Type B pancreatic cell (in vitro differentiated cells): ENCODE measurements around the gene PALD1. TPM values are rescaled to one million over a fixed set of nuclear protein-coding genes. Genes with fewer than 3 reads are reported as not detected.

Source experiments
- DNase-seq: peaks from one replicate; pipeline ENCODE4 v3.0.0; 2021; ENCODE audit warnings: mixed read lengths; ENCODE audit not compliant: unreplicated experiment; ENCODE audit errors: extremely low spot score
- H3K27ac Mint-ChIP-seq: 2 replicates; pipeline ENCODE4 v1.8.0; 2021; ENCODE audit warnings: mild to moderate bottlenecking, mixed read lengths
- H3K27me3 Mint-ChIP-seq: 2 replicates; pipeline ENCODE4 v1.8.0; 2021; ENCODE audit warnings: mixed read lengths
- H3K36me3 Mint-ChIP-seq: 2 replicates; pipeline ENCODE4 v1.8.0; 2021; ENCODE audit warnings: mixed read lengths
- H3K4me1 Mint-ChIP-seq: one replicate; pipeline ENCODE4 v1.8.0; 2021; ENCODE audit warnings: mixed read lengths; ENCODE audit not compliant: unreplicated experiment
- H3K4me3 Mint-ChIP-seq: 2 replicates; pipeline ENCODE4 v1.8.0; 2021; ENCODE audit warnings: mild to moderate bottlenecking, mixed read lengths
- H3K9me3 Mint-ChIP-seq: 2 replicates; pipeline ENCODE4 v1.8.0; 2021; ENCODE audit warnings: mixed read lengths
- long read RNA-seq: library from polyadenylated mRNA; unstranded; transcript quantifications from one replicate; pipeline ENCODE4 v2.0.0, GENCODE V29; 2020
- total RNA-seq: library from RNA; stranded (reverse); gene quantifications from 2 replicates; pipeline ENCODE4 v1.2.1, GENCODE V29; 2021; ENCODE audit warnings: low replicate concordance
- TF ChIP-seq, protein P1 (sequence below): fragments of 200-600 bp; sonication (generic); conservative IDR thresholded peaks from 2 replicates; pipeline ENCODE4 v1.5.0; 2021; ENCODE audit warnings: antibody characterized with exemption, mild to moderate bottlenecking

PALD1 gene
- 0.43 and 9.6 TPM in 2 replicates for total RNA-seq
- long read RNA-seq = 0 reads

DNA sequence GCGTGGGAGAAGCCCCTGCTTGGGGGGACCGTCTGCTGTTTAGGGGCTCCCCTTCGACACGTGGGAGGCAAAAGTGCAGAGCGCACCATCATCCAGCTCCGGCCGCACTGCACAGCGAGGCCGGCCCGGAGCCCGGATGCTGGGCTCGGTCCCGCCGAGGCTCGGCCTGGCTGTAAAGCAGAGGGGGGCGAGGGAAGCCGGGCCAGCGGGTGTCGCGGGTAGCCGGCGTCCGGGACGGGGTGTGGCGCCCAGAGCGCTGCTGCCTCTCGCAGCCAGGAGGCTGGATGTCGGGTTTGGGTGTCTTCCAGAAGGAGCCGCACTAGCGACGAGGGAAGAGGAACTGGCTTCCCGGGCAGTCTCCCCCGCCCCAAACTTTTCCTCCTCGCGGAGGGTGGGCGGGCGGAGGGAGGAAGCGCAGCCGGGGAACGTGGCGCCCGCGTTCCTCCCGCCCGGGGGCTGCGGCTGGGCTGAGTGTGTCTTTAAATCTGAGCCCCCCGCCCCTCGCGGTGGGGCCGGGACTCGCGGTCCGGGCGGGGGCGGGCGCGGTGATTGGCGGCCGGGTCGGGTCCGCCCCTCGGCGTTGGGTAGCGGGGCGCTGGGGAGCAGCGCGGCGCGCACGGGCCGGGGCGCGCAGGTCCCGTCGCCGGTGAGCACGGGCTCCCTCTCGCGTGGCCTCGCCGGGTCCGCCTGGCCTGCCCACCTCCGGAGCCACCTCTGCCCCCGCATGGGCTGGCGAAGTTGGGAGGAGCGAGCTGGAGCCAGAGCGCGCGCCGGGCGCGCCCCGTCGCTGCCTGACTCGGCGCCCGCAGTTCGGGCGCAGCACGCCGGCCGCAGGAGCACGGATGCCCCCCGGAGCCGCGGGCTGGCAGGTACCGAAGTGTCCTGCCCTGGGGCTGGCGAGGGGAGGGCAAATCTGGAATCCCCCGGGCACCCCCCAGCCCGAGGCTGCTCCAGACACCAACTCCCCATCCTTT lies at the start of gene PALD1:
Gene PALD1, plus strand, starts transcription at position 577 of the 974 bp plus-strand sequence. CDS start 47,185 bp downstream, outside the sequence.
- Mint-ChIP-seq H3K4me3 (peak within 1 kb of the TSS; percentile 83), H3K27ac (no peak within 1 kb of the TSS), H3K9me3 (no peaks in the 10 kb centered on the region), H3K36me3 (no peaks in the 10 kb centered on the region), H3K27me3 (peaks cover 52% of the 10 kb centered on the region), H3K4me1 (peaks cover 32% of the 10 kb centered on the region)
- TF ChIP-seq, protein P1, sequence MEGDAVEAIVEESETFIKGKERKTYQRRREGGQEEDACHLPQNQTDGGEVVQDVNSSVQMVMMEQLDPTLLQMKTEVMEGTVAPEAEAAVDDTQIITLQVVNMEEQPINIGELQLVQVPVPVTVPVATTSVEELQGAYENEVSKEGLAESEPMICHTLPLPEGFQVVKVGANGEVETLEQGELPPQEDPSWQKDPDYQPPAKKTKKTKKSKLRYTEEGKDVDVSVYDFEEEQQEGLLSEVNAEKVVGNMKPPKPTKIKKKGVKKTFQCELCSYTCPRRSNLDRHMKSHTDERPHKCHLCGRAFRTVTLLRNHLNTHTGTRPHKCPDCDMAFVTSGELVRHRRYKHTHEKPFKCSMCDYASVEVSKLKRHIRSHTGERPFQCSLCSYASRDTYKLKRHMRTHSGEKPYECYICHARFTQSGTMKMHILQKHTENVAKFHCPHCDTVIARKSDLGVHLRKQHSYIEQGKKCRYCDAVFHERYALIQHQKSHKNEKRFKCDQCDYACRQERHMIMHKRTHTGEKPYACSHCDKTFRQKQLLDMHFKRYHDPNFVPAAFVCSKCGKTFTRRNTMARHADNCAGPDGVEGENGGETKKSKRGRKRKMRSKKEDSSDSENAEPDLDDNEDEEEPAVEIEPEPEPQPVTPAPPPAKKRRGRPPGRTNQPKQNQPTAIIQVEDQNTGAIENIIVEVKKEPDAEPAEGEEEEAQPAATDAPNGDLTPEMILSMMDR = peak; percentile 59
- peak; percentile 79 for DNase-seq

DNA sequence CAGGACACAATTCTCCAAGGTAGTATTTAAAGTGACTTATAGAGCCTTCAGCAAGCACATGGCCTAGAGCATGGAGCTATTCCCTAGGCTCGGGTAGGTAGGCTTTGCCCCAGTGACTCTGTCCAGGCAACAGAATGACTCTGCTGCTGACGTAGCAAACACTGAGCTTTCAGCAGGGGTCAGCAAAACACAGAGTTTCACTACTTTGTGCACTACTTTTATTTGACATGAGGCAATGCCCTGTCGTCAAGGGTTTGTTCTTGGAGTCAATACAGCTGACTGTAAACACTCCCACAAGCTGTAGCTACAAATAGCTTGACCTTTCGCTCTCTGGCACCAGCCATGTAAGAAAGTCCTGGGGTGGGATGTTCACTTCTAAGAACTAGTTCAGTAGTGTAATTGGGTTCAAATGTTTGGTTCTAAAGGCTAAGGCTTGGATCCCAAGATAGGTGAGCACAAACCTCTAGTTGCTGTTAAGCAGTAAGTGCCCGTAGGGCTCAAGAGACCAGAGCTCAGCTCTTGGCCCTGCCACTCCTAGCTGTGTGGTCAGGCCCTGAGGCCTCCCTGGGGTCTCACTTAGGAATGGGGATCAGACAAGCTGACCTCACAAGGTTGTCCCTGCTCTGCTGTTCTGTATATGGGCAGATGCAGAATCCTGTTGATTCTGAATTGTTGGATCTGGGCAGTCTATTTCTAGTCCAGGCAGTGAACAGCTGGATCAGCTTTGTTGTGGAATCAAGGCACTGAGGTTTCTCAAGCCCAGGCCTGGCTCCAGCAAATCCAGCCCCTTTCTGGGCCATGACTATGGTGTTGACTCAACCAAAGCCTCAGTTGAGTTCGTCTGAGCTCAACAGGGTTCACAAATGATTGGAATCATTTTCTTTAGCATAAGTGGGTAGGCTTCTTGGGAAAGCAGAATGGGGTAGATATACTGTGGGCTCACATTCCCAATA lies 47.8 kb upstream of the PALD1 start:
- H3K36me3 Mint-ChIP-seq = no peaks in the 10 kb centered on the region

DNA sequence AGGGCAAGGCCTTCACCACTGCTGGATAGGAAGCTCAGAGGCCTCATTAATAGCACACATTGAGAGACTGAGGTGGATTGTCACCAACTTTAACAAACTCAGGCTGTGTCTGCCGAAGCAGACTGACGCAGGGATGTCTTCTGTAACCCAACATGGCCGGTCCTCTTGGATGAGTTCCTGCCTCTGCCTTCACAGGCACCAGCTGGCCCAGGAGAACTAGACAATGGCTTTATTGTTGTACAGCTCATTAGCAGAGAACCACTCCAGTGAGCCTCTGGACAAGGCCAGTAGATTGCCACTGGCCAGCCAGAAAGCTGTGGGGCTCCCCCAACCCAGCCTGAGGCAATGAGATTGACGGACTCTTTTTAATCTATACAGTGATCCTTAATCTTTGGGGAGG lies 46.5 kb upstream of the PALD1 start:
- no peaks in the 10 kb centered on the region for H3K9me3 Mint-ChIP-seq
- H3K4me3 Mint-ChIP-seq = no peak overlapping the region
- H3K27me3 Mint-ChIP-seq = peaks cover 7% of the 10 kb centered on the region
- no peak overlapping the region for H3K27ac Mint-ChIP-seq
- H3K36me3 Mint-ChIP-seq = no peaks in the 10 kb centered on the region
- DNase-seq = no peak
- TF ChIP-seq, protein P1 = no peak
- peaks cover 13% of the 10 kb centered on the region for H3K4me1 Mint-ChIP-seq

More for the DNA sequence above, 47.8 kb upstream of the PALD1 start:
- TF ChIP-seq, protein P1 = no peak
- Mint-ChIP-seq H3K4me1 (peaks cover 13% of the 10 kb centered on the region), H3K27ac (no peak overlapping the region), H3K4me3 (no peak overlapping the region), H3K27me3 (no peaks in the 10 kb centered on the region), H3K9me3 (no peaks in the 10 kb centered on the region)
- DNase-seq = peak; percentile 51

DNA sequence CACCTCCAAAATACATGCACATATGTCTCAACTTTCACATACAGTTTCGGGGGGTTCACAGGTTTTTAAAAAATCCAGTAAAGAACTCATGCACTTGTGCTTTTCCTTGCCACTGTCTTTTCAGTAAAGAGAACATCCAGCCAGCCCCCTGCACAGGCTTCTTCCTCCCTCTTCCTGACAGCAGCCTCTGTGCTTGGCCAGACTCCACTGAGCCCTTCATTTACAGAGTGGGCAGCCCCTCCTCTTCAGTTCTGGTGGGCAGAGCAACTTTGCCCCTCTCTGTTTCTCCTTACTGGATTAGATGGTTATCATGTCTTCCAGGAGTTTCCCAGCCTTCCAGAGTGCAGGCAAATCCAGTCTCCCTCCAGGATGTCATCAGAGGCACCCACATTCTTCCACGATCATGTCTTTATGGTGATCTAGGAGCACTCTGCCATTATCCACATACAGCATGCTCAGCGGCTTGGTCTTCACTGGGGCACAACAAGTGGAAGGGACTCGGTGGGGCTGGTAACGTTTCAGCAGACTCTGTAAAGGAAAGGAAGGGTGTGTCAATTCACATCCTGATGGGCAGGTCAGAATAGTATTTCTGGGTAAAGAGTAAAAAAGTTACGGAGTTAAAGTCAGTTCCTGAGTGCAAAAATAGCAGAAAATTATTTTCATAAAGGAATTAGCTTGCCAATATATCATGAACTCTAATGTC lies 45.9 kb upstream of the PALD1 start:
- peaks cover 13% of the 10 kb centered on the region for H3K27me3 Mint-ChIP-seq
- H3K27ac Mint-ChIP-seq = no peak overlapping the region
- no peak for DNase-seq
- H3K9me3 Mint-ChIP-seq = no peaks in the 10 kb centered on the region
- no peaks in the 10 kb centered on the region for H3K36me3 Mint-ChIP-seq
- TF ChIP-seq, protein P1 = no peak
- no peak overlapping the region for H3K4me3 Mint-ChIP-seq
- H3K4me1 Mint-ChIP-seq = peaks cover 13% of the 10 kb centered on the region
